ENCODE data around the gene BRSK2.

- TF ChIP-seq ARNTL (CRISPR knock-in tag; IDR thresholded peaks at IDR 0.05; ENCODE audit: borderline replicate concordance, low read depth) (no peak), CSDC2 (CRISPR knock-in tag; IDR thresholded peaks at IDR 0.05) (no peak), ZNF565 (CRISPR knock-in tag; conservative IDR thresholded peaks at IDR 0.05; ENCODE audit: low read depth) (no peak), TCF4 (CRISPR knock-in tag; IDR thresholded peaks at IDR 0.05; ENCODE audit: borderline replicate concordance) (no peak), RARB (CRISPR knock-in tag; IDR thresholded peaks at IDR 0.05) (no peak), BACH2 (CRISPR knock-in tag; IDR thresholded peaks at IDR 0.05; ENCODE audit: borderline replicate concordance) (no peak), OSR1 (CRISPR knock-in tag; IDR thresholded peaks at IDR 0.05) (no peak), ISL1 (CRISPR knock-in tag; IDR thresholded peaks at IDR 0.05) (no peak), PATZ1 (CRISPR knock-in tag; IDR thresholded peaks at IDR 0.05; ENCODE audit: borderline replicate concordance) (no peak), ZFP30 (CRISPR knock-in tag; IDR thresholded peaks at IDR 0.05) (no peak), CREB5 (CRISPR knock-in tag; IDR thresholded peaks at IDR 0.05; ENCODE audit: low read depth) (no peak)
Observed at GRCh38 chr11:1372660-1373059, 17.1 kb upstream of the BRSK2 start.

Measured in SK-N-SH treated with all-trans-retinoic acid at 6 μM for 48 hours (cell line).